SK-N-SH treated with all-trans-retinoic acid at 6 μM for 48 hours (cell line): ENCODE measurements around the gene ZC3H7B.

Experiments used
- CREB5 ChIP-seq: fragments of 250-450 bp; sonication (Bioruptor Pico); IDR thresholded peaks from 2 replicates; pipeline ENCODE4 v1.5.1; 2020; ENCODE audit warnings: low read depth, mild to moderate bottlenecking, moderate library complexity
- GLIS3 ChIP-seq: fragments of 250-450 bp; sonication (Bioruptor Pico); IDR thresholded peaks from 2 replicates; pipeline ENCODE4 v1.5.0; 2020; ENCODE audit warnings: mild to moderate bottlenecking, moderate library complexity
- ISL1 ChIP-seq: fragments of 250-450 bp; sonication (Bioruptor Pico); IDR thresholded peaks from 2 replicates; pipeline ENCODE4 v2.1.2; 2022; ENCODE audit warnings: mild to moderate bottlenecking, moderate library complexity
- PATZ1 ChIP-seq: fragments of 250-450 bp; sonication (Bioruptor Pico); IDR thresholded peaks from 2 replicates; pipeline ENCODE4 v1.8.0; 2020; ENCODE audit warnings: mild to moderate bottlenecking, moderate library complexity, borderline replicate concordance
- PPARA ChIP-seq: fragments of 250-450 bp; sonication (Bioruptor Pico); IDR thresholded peaks from 2 replicates; pipeline ENCODE4 v1.5.0; 2020; ENCODE audit warnings: mild to moderate bottlenecking, borderline replicate concordance
- TOX ChIP-seq: fragments of 250-450 bp; sonication (Bioruptor Pico); IDR thresholded peaks from 2 replicates; pipeline ENCODE4 v1.8.0; 2021; ENCODE audit warnings: mild to moderate bottlenecking, moderate library complexity, borderline replicate concordance
- ZFP30 ChIP-seq: fragments of 450-650 bp; formaldehyde crosslinking; IDR thresholded peaks from 2 replicates; pipeline ENCODE4 v1.5.0; 2022; ENCODE audit warnings: mild to moderate bottlenecking, moderate library complexity

- TF ChIP-seq CREB5 (CRISPR knock-in tag) (no peak), ZFP30 (CRISPR knock-in tag) (no peak), ISL1 (CRISPR knock-in tag) (no peak), PPARA (CRISPR knock-in tag) (no peak), GLIS3 (CRISPR knock-in tag) (no peak), PATZ1 (CRISPR knock-in tag) (no peak), TOX (CRISPR knock-in tag) (no peak)
These were observed 54.6 kb downstream of the ZC3H7B start for GRCh38 chr22:41355895-41356294.
